GM23338 (cell line): Measurements from ENCODE around the gene TMEM212. TPM values are rescaled to one million over a fixed set of nuclear protein-coding genes. Genes with fewer than 3 reads are reported as not detected.
A peak's percentile ranks its signal among the peaks of the same experiment; 100 is the strongest.

Experiments used
- ATAC-seq: fragments of 200-7000 bp; cut with Tn5 transposase; 3 replicates; pipeline ENCODE4 v1.9.1; 2020
- DNase-seq: peaks from one replicate; pipeline ENCODE4 v3.0.0-alpha.2; 2015; ENCODE audit warnings: low spot score
- H2AFZ ChIP-seq: fragments of 200-600 bp; sonication (generic); 2 replicates; pipeline ENCODE4 v1.8.0; 2016; ENCODE audit warnings: antibody characterized with exemption, mild to moderate bottlenecking, moderate library complexity
- H3F3A ChIP-seq: fragments of 200-600 bp; sonication (generic); replicated peaks from 2 replicates; pipeline ENCODE4 v1.8.0; 2017; ENCODE audit warnings: antibody characterized with exemption, mixed run types, low read depth
- H3K27ac ChIP-seq: fragments of 200-600 bp; sonication (generic); 2 replicates; pipeline ENCODE4 v1.6.1; 2016; ENCODE audit warnings: low read depth
- H3K27me3 ChIP-seq: fragments of 200-600 bp; sonication (generic); 2 replicates; pipeline ENCODE4 v1.8.0; 2016; ENCODE audit warnings: mild to moderate bottlenecking, mixed run types, moderate library complexity; ENCODE audit not compliant: insufficient read depth
- H3K36me3 ChIP-seq: fragments of 200-600 bp; sonication (generic); 2 replicates; pipeline ENCODE4 v1.8.0; 2016; ENCODE audit warnings: mild to moderate bottlenecking; ENCODE audit not compliant: insufficient read depth
- H3K4me1 ChIP-seq: fragments of 200-600 bp; sonication (generic); 2 replicates; pipeline ENCODE4 v1.8.0; 2016; ENCODE audit warnings: mild to moderate bottlenecking, moderate library complexity; ENCODE audit not compliant: insufficient read depth
- H3K4me2 ChIP-seq: fragments of 200-600 bp; sonication (generic); 2 replicates; pipeline ENCODE4 v1.7.1; 2017; ENCODE audit warnings: mixed run types
- H3K4me3 ChIP-seq: fragments of 200-600 bp; sonication (generic); 2 replicates; pipeline ENCODE4 v1.6.1; 2016; ENCODE audit warnings: mixed run types
- H3K79me2 ChIP-seq: fragments of 200-600 bp; sonication (generic); replicated peaks from 2 replicates; pipeline ENCODE4 v1.8.0; 2017; ENCODE audit warnings: mild to moderate bottlenecking; ENCODE audit not compliant: insufficient read depth
- H3K9me2 ChIP-seq: fragments of 200-600 bp; sonication (generic); 2 replicates; pipeline ENCODE4 v1.8.0; 2017; ENCODE audit not compliant: insufficient read depth
- H4K20me1 ChIP-seq: fragments of 200-600 bp; sonication (generic); replicated peaks from 2 replicates; pipeline ENCODE4 v1.8.0; 2017; ENCODE audit warnings: mild to moderate bottlenecking; ENCODE audit not compliant: insufficient read depth
- H3K27ac Mint-ChIP-seq: 2 replicates; pipeline ENCODE4 v1.8.0; 2020; ENCODE audit warnings: inconsistent platforms, mild to moderate bottlenecking, moderate library complexity, mixed read lengths
- H3K27me3 Mint-ChIP-seq: 3 replicates; pipeline ENCODE4 v1.8.0; 2022; ENCODE audit warnings: low read depth, mild to moderate bottlenecking, moderate library complexity, mixed read lengths, inconsistent platforms; ENCODE audit not compliant: insufficient read depth, poor library complexity
- H3K36me3 Mint-ChIP-seq: 3 replicates; pipeline ENCODE4 v1.8.0; 2021; ENCODE audit warnings: low read depth, mild to moderate bottlenecking, inconsistent platforms, moderate library complexity, mixed read lengths
- H3K4me1 Mint-ChIP-seq: 3 replicates; pipeline ENCODE4 v1.8.0; 2020; ENCODE audit warnings: mild to moderate bottlenecking, inconsistent platforms, mixed read lengths
- H3K4me3 Mint-ChIP-seq: 3 replicates; pipeline ENCODE4 v1.8.0; 2021; ENCODE audit warnings: moderate library complexity, mild to moderate bottlenecking, inconsistent platforms, mixed read lengths
- H3K9me3 Mint-ChIP-seq: 3 replicates; pipeline ENCODE4 v1.8.0; 2020; ENCODE audit warnings: moderate library complexity, mild to moderate bottlenecking, inconsistent platforms, mixed read lengths
- CREB1 ChIP-seq: fragments of 250-450 bp; sonication (Bioruptor Pico); IDR thresholded peaks from 2 replicates; pipeline ENCODE4 v1.5.0; 2020; ENCODE audit warnings: low read depth, mild to moderate bottlenecking, moderate library complexity
- ETS1 ChIP-seq: IDR thresholded peaks from 2 replicates; pipeline ENCODE4 v1.6.1; 2016; ENCODE audit warnings: antibody characterized with exemption
- EZH2 ChIP-seq: fragments of 200-600 bp; sonication (generic); IDR thresholded peaks from one replicate; pipeline ENCODE4 v1.8.0; 2017; ENCODE audit warnings: antibody characterized with exemption, mild to moderate bottlenecking, low read depth; ENCODE audit not compliant: unreplicated experiment
- EZH2phosphoT487 ChIP-seq: fragments of 200-600 bp; sonication (generic); IDR thresholded peaks from one replicate; pipeline ENCODE4 v1.8.1; 2018; ENCODE audit warnings: antibody characterized with exemption; ENCODE audit not compliant: unreplicated experiment
- JUNB ChIP-seq: IDR thresholded peaks from one replicate; pipeline ENCODE4 v1.6.1; 2016; ENCODE audit warnings: antibody characterized with exemption; ENCODE audit not compliant: unreplicated experiment
- NANOG ChIP-seq: IDR thresholded peaks from 2 replicates; pipeline ENCODE4 v1.6.1; 2016; ENCODE audit warnings: antibody characterized with exemption, borderline replicate concordance
- POLR2AphosphoS5 ChIP-seq: IDR thresholded peaks from 2 replicates; pipeline ENCODE4 v1.6.1; 2016; ENCODE audit warnings: antibody characterized with exemption, low read depth
- REST ChIP-seq: IDR thresholded peaks from one replicate; pipeline ENCODE4 v1.6.1; 2018; ENCODE audit warnings: antibody characterized with exemption; ENCODE audit not compliant: unreplicated experiment
- STAT1 ChIP-seq: IDR thresholded peaks from one replicate; pipeline ENCODE4 v1.6.1; 2016; ENCODE audit warnings: antibody characterized with exemption; ENCODE audit not compliant: unreplicated experiment
- ZNF114 ChIP-seq: fragments of 250-450 bp; sonication (Bioruptor Pico); IDR thresholded peaks from 2 replicates; pipeline ENCODE4 v1.5.0; 2020; ENCODE audit warnings: mild to moderate bottlenecking, moderate library complexity
- ZNF331 ChIP-seq: fragments of 250-450 bp; sonication (Bioruptor Pico); IDR thresholded peaks from 2 replicates; pipeline ENCODE4 v1.5.0; 2020; ENCODE audit warnings: low read depth, mild to moderate bottlenecking, moderate library complexity
- polyA plus RNA-seq: library from polyadenylated mRNA; unstranded; fragments of >200 nt; fragmentation: Nextera tagmentation; extraction: Ambion mirVana; gene quantifications from 2 replicates; pipeline ENCODE4 v1.2.1, GENCODE V29; 2016
- total RNA-seq: library from RNA; depleted of rRNA; stranded (reverse); fragments of >200 nt; shearing (Covaris generic); gene quantifications from 2 replicates; pipeline ENCODE4 v1.2.3, GENCODE V29; 2014
- TF ChIP-seq, protein P1 (sequence below), 2 experiments: fragments of 200-600 bp in 1 of 2; sonication (generic) in 1 of 2; conservative IDR thresholded peaks; 2 replicates each; pipeline versions ENCODE4 v1.5.1 to v1.6.1; 2016 to 2017; ENCODE audit warnings: antibody characterized with exemption in 2 of 2, low read depth in 2 of 2, mild to moderate bottlenecking in 2 of 2, moderate library complexity in 1 of 2
- TF ChIP-seq, protein P2 (sequence below): fragments of 250-450 bp; sonication (Bioruptor Pico); IDR thresholded peaks from 2 replicates; pipeline ENCODE4 v1.5.0; 2020; ENCODE audit warnings: mild to moderate bottlenecking, moderate library complexity

The TMEM212 gene
- total and polyA plus RNA-seq, 2 experiments from 2014 or later: not detected

DNA sequence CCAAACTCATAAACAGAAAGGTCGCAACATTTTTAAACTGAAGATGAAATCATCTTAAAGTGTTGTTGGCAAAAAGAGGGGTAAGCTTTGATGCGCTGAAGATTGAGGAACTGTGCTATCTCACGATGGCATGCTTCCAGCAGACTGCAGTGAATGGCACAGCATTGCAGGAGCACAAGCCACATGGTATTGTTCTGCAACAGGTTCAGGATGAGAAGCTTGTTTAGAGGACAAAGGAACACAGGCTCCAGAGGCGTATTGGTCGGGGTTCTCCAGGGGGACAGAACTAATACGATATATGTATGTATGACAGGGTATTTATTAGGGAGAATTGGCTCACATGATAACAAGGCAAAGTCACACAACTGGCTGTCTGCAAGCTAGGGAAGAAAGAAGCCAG is 19.0 kb upstream of the TMEM212 start:
- TF ChIP-seq STAT1: no peak
- TF ChIP-seq ZNF331 (CRISPR knock-in tag): no peak
- no peak for TF ChIP-seq EZH2phosphoT487
- no peak for TF ChIP-seq ZNF114 (CRISPR knock-in tag)
- no peak for TF ChIP-seq NANOG
- no peak for TF ChIP-seq JUNB
- no peak for TF ChIP-seq EZH2
- TF ChIP-seq, protein P1, sequence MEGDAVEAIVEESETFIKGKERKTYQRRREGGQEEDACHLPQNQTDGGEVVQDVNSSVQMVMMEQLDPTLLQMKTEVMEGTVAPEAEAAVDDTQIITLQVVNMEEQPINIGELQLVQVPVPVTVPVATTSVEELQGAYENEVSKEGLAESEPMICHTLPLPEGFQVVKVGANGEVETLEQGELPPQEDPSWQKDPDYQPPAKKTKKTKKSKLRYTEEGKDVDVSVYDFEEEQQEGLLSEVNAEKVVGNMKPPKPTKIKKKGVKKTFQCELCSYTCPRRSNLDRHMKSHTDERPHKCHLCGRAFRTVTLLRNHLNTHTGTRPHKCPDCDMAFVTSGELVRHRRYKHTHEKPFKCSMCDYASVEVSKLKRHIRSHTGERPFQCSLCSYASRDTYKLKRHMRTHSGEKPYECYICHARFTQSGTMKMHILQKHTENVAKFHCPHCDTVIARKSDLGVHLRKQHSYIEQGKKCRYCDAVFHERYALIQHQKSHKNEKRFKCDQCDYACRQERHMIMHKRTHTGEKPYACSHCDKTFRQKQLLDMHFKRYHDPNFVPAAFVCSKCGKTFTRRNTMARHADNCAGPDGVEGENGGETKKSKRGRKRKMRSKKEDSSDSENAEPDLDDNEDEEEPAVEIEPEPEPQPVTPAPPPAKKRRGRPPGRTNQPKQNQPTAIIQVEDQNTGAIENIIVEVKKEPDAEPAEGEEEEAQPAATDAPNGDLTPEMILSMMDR (conservative IDR thresholded peaks at IDR 0.05; ENCODE audit: low read depth in 2 of 2): no peak
- TF ChIP-seq REST: no peak
- TF ChIP-seq POLR2AphosphoS5: no peak
- TF ChIP-seq, protein P2, sequence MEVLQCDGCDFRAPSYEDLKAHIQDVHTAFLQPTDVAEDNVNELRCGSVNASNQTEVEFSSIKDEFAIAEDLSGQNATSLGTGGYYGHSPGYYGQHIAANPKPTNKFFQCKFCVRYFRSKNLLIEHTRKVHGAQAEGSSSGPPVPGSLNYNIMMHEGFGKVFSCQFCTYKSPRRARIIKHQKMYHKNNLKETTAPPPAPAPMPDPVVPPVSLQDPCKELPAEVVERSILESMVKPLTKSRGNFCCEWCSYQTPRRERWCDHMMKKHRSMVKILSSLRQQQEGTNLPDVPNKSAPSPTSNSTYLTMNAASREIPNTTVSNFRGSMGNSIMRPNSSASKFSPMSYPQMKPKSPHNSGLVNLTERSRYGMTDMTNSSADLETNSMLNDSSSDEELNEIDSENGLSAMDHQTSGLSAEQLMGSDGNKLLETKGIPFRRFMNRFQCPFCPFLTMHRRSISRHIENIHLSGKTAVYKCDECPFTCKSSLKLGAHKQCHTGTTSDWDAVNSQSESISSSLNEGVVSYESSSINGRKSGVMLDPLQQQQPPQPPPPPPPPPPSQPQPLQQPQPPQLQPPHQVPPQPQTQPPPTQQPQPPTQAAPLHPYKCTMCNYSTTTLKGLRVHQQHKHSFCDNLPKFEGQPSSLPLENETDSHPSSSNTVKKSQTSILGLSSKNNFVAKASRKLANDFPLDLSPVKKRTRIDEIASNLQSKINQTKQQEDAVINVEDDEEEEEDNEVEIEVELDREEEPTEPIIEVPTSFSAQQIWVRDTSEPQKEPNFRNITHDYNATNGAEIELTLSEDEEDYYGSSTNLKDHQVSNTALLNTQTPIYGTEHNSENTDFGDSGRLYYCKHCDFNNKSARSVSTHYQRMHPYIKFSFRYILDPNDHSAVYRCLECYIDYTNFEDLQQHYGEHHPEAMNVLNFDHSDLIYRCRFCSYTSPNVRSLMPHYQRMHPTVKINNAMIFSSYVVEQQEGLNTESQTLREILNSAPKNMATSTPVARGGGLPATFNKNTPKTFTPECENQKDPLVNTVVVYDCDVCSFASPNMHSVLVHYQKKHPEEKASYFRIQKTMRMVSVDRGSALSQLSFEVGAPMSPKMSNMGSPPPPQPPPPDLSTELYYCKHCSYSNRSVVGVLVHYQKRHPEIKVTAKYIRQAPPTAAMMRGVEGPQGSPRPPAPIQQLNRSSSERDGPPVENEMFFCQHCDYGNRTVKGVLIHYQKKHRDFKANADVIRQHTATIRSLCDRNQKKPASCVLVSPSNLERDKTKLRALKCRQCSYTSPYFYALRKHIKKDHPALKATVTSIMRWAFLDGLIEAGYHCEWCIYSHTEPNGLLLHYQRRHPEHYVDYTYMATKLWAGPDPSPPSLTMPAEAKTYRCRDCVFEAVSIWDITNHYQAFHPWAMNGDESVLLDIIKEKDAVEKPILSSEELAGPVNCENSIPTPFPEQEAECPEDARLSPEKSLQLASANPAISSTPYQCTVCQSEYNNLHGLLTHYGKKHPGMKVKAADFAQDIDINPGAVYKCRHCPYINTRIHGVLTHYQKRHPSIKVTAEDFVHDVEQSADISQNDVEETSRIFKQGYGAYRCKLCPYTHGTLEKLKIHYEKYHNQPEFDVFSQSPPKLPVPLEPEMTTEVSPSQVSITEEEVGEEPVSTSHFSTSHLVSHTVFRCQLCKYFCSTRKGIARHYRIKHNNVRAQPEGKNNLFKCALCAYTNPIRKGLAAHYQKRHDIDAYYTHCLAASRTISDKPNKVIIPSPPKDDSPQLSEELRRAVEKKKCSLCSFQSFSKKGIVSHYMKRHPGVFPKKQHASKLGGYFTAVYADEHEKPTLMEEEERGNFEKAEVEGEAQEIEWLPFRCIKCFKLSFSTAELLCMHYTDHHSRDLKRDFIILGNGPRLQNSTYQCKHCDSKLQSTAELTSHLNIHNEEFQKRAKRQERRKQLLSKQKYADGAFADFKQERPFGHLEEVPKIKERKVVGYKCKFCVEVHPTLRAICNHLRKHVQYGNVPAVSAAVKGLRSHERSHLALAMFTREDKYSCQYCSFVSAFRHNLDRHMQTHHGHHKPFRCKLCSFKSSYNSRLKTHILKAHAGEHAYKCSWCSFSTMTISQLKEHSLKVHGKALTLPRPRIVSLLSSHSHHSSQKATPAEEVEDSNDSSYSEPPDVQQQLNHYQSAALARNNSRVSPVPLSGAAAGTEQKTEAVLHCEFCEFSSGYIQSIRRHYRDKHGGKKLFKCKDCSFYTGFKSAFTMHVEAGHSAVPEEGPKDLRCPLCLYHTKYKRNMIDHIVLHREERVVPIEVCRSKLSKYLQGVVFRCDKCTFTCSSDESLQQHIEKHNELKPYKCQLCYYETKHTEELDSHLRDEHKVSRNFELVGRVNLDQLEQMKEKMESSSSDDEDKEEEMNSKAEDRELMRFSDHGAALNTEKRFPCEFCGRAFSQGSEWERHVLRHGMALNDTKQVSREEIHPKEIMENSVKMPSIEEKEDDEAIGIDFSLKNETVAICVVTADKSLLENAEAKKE (CRISPR knock-in tag): no peak
- TF ChIP-seq ETS1: no peak
- no peak for TF ChIP-seq CREB1 (CRISPR knock-in tag)
- H3K4me2 ChIP-seq: no peak overlapping the region
- H3K4me3 Mint-ChIP-seq: no peak overlapping the region

More for the DNA sequence above, 19.0 kb upstream of the TMEM212 start:
- H3K79me2 ChIP-seq: no peaks in the 10 kb centered on the region
- no peak overlapping the region for H3K4me3 ChIP-seq
- peaks cover 4% of the 10 kb centered on the region for H3K27me3 Mint-ChIP-seq
- no peaks in the 10 kb centered on the region for H4K20me1 ChIP-seq
- ATAC-seq (no peak), DNase-seq (no peak)
- H3K27me3 ChIP-seq: no peaks in the 10 kb centered on the region
- peaks cover 27% of the 10 kb centered on the region for H3K4me1 Mint-ChIP-seq
- H3K4me1 ChIP-seq: peaks cover 14% of the 10 kb centered on the region
- peak overlapping the region; percentile 8; the same call in 1 of the 2 replicates for H2AFZ ChIP-seq
- H3K9me3 Mint-ChIP-seq: no peaks in the 10 kb centered on the region
- H3F3A ChIP-seq: no peaks in the 10 kb centered on the region
- H3K36me3 ChIP-seq: no peaks in the 10 kb centered on the region
- H3K36me3 Mint-ChIP-seq: no peaks in the 10 kb centered on the region
- H3K27ac Mint-ChIP-seq: no peak overlapping the region
- H3K9me2 ChIP-seq: peaks cover 7% of the 10 kb centered on the region; the same call in 1 of the 2 replicates
- H3K27ac ChIP-seq: no peak overlapping the region
